ENCODE results near the gene USH1C.

GRCh38 chr11:17510507-17511206 is 33.6 kb downstream of the USH1C start:
- TF ChIP-seq POLR2A (IDR thresholded peaks at IDR 0.05; ENCODE audit: low read depth, low read length) (no peak), CTCF (conservative IDR thresholded peaks at IDR 0.05; ENCODE audit: low read depth, low read length) (no peak), RAD21 (IDR thresholded peaks at IDR 0.05; ENCODE audit: low read length) (no peak), CHD1 (IDR thresholded peaks at IDR 0.05; ENCODE audit: low read depth, low read length) (no peak), CEBPB (IDR thresholded peaks at IDR 0.05; ENCODE audit: low read depth, low read length) (no peak), SMC3 (IDR thresholded peaks at IDR 0.05; ENCODE audit: low read depth, low read length) (no peak), RFX5 (IDR thresholded peaks at IDR 0.05; ENCODE audit: low read depth, low read length) (no peak), USF2 (IDR thresholded peaks at IDR 0.05; ENCODE audit: low read depth, low read length) (no peak), MAZ (IDR thresholded peaks at IDR 0.05; ENCODE audit: borderline replicate concordance, low read depth, low read length) (no peak), RCOR1 (IDR thresholded peaks at IDR 0.05; ENCODE audit: insufficient replicate concordance, low read length) (no peak), MXI1 (IDR thresholded peaks at IDR 0.05; ENCODE audit: borderline replicate concordance, low read depth, low read length) (no peak), BHLHE40 (IDR thresholded peaks at IDR 0.05; ENCODE audit: low read depth, low read length) (no peak), MAFK (IDR thresholded peaks at IDR 0.05; ENCODE audit: low read depth, low read length) (no peak)

All from IMR-90 (cell line).